GM21515 (cell line): Measurements from ENCODE around the gene TMEM205.
"Not testable (repeated sequence)": the region's sequence is repeated elsewhere in the genome, so short reads cannot be mapped to it uniquely, and the experiment has no call there.

Source experiments
- ATAC-seq: cut with Tn5 transposase; IDR thresholded peaks from one replicate; pipeline ENCODE4 v1.9.1; 2021; ENCODE audit not compliant: unreplicated experiment

The TMEM205 gene

DNA sequence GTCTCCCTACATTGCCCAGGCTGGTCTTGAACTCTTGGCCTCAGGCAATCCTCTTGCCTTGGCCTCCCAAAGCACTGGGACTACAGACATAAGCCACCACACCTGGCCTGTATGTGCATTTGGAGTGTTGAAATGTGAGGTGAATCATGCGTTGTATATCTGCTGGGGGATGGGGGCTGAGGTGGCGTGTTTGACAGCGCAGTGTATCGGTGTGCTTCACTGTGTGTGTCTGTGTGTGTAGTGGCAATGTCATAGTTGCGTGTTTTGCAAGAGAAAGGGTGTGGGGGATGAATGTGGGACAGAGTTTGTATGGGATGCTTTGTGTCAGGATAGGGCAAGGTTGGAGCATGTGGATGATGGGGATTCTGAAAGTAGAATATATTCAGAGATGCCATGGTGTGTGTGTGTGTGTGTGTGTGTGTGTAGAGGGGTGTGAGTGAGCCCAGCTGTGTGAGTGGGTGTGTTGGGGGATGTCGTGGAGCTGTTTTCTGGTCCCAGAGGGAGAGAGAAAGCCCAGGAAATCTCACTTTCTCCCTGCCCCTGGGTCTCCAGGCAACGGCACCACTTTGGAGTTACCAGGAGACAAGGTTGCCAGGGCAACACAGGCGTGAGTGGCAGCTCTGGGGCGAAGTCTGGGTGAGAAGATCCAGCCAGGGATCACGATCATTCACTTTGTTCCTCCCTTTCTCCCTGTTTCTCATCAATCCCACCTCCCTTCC, 27.3 kb upstream of the TMEM205 start:
- no peak for ATAC-seq

DNA sequence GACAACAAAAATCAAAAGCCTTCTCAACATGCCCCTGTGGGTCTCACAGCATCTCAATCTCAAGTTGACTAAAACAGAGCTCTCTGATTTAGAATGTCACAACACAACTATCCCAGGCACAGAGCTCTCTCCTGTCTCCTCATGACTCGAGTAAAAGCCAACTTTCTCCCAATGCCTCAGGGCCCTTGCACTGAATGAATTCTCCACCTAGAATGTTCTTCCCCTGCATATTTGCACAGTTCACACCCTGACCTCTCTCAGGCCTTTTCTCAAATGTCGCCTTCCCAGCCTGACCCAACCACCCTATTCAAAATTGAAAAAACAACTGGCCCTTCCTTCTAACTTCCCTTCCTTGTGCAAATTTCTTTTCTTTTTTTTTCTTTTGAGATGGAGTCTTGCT, 24.7 kb upstream of the TMEM205 start:
- no peak for ATAC-seq

DNA sequence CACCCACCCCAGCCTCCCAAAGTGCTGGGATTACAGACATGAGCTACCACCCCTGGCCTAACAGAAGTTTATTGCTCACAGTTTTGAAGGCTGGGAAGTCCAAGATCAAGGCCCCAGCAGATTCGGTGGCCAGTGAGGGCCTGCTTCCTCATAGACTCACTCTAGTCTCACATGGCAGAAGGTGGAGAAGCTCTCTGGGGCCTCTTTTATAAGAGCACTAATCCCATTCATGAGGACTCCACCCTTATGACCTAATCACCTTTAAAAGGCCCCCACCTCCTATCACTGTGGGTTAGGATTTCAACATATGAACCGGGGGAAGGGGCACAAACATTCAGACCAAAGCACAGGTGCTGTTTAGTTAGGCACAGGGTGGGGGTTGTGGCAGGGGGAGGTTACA, 21.5 kb upstream of the TMEM205 start:
- ATAC-seq, result no peak

DNA sequence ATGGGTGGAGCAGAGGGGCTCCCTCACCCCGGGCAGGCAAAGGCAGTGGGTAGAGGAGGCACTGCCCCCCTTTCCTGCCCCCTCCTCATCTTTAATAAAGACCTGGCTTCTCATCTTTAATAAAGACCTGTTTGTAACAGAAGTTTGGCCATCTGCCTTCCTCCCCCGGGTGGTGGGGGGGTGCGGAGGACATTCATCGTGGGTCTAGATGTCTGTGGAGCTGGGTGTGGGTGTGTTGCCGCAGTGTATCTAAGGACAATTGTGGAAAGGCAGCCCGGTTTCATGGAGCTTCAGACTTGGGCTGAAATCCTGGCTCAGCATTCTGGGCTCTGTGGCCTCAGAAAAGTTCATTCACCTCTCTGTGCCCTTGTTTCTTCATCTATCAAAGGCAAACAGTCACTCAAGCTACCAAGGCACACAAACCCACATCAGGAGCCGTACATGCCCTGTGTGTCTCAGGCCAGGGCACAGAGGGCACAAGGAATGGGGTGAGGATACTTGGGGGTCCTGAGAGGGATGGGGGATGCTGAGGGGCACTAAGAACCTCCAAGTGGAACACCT, 19.6 kb upstream of the TMEM205 start:
- no peak for ATAC-seq

DNA sequence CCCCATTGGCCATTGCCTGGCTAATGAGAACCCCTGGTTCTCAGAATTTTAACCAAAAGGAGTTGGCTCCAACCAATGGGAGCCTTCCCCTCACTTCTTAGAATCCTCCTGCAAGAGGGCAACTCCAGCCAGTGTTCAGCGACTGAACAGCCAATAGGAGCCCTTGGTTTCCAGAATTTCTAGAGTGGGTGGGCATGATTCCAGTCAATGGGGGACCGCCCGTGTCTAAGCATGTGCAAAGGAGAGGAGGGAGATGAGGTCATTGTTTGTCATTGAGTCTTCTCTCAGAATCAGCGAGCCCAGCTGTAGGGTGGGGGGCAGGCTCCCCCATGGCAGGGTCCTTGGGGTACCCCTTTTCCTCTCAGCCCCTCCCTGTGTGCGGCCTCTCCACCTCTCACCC, 18.9 kb upstream of the TMEM205 start:
- no peak for ATAC-seq

DNA sequence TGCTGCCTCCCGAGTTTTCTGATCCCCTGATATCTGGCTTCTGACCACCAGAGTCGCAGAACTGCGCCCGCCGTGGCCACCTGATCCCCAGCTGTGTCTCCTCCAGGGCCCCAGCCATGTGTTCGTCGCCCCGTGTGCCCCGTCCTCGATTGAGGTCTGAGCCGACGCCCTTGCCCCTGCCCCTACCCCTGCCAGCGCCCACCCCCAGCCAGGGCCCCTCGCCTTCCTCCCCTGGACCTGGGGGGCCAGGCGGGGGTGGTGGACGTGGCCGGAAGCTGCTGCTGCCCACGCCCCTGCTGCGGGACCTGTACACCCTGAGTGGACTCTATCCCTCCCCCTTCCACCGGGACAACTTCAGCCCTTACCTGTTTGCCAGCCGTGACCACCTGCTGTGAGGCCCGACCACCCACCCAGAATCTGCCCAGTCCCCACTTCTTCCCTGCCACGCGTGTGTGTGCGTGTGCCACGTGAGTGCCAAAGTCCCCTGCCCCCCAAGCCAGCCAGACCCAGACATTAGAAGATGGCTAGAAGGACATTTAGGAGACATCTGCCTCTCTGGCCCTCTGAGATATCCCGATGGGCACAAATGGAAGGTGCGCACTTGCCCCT, 18.3 kb upstream of the TMEM205 start:
- no peak for ATAC-seq

DNA sequence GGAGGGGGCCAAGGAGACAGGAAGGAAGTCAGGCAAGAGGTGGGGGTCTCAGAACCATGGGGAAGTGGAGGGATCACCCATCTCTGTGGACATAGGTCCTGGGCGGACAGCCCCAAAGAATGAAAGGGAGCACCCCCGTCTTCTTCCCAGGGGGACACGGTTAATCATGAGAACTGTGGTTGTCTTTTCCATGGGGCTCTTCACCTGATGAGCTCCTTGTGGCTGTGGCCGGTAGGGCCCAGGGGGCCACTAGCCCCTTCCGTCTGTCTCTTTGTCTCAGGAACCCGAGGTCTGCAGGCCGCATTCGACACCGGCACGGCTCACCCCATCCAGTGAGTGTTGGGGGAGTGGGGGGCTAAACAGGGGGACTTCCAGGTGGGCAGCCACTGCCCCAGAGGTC, 17.8 kb upstream of the TMEM205 start:
- no peak for ATAC-seq

DNA sequence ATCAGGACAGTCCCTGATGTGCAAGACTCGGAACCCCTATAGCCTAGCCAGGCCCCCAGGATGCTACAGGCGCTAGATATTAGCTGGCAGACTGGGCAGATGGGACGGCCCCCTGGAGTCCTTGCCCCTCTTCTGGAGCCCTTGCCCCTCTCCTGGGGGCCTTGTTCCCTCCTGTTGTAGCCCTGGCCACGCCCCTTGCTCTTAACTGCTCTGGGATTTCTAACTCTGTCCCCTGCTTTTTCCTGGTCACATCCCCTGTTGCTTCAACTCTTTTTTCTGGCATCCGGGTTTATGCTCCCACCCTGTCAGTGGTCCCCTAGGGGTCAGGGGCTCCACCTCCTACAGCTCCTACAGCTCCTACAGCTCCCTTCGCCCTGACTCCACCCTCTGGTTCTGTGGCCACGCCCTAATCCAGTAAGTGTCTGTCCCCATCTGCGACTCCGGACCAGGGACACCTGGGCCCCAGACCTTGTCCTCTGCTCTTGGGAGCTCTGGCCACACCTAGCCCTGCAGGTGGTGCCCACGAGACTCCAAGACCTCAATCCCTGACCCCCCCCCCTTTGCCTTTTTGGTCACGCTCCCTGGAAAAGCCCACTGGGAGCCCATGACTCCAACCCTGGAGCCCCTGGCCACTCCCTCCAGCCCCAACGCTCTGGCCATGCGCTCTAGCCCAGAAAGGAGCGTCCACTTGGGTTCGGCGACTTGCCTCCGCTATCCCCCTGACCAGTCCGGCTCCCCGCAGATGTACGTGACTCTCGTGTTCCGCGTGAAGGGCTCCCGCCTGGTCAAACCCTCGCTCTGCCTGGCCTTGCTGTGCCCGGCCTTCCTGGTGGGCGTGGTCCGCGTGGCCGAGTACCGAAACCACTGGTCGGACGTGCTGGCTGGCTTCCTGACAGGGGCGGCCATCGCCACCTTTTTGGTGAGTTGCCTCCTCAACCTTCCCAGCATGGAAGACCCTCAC, 16.0 kb upstream of the TMEM205 start:
- no peak for ATAC-seq

DNA sequence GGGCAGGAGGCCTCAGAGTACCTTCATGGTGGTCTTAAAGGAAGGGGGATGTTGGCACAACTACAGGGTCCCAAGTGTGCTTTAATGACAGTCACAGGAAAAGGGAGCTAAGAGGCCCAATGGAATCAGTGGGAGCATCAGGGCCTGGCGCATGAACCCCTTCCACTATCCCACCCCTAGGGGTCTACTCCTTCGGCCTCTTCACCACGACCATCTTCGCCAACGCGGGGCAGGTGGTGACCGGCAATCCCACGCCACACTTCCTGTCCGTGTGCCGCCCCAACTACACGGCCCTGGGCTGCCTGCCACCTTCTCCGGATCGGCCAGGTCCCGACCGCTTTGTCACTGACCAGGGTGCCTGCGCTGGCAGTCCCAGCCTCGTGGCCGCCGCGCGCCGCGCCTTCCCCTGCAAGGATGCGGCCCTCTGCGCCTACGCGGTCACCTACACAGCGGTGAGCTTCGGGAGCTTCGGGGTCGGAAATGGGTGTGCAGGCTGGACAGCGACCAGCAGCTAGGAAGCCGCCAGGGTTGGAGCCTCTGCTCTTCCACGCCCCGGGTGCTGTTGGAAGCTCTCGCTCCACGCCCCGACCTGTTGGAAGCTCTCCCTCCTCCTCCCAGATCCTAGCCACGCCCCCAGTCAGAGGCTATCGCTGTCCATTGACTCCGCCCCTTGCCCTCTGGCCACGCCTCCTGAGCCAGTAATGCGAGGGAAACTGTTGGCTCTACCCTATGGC, 15.1 kb upstream of the TMEM205 start:
- no peak for ATAC-seq

DNA sequence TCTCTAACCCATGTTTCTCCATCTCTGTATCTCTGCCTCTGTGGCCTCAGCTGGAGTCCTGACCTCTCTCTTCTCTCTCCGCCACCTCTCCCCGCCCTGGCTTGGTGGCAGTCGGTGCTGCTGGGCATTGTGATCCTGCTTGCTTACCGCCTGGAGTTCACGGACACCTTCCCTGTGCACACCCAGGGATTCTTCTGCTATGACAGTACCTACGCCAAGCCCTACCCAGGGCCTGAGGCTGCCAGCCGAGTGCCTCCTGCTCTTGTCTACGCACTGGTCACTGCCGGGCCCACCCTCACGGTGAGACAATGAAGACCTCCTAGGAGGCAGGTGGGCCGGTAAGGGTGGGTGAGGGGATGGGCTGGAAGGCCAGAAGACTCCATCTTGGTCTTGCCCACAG, 13.4 kb upstream of the TMEM205 start:
- ATAC-seq, result no peak

DNA sequence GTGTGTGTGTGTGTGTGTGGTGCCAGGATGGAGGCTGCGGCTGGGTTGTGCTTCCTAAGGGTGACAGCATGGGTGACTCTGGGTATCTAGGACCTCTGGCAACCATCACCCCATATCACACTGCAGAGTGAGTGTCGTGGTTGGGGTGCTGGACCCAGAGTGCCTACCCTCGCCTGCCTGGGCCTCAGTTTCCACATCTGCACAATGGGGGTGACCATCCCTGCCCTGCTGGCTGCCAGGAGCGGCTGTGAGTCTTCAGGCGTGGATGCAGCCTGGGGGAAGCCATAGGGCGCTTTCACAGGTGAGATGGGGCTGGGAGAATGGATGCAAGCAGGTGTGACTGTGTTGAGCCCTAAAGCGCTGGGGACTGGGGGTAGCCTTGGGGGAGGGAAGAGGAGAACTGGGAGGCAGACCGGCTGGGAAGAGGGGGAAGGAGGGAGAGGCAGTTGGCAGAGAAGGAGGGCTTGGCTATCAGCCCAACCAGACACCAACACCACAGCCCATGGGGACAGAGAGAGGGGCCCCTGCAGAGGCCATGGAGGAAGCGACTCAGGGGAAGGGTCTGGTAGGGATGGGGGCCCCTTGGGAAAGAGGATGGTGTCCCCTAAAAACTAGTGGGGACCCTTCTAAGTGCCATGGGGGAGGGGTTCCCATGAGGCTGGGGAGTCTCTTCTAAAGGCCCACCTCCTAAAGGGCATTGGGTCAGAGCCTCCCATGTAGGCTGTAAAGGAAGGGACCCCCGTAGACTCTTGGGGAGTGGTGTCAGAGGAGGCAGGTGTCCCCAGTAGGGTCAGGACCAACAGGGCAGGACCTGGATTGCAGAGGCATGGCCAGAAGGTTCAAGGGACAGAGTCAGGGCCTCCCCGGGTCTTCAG, 10.8 kb upstream of the TMEM205 start:
- ATAC-seq, result no peak

DNA sequence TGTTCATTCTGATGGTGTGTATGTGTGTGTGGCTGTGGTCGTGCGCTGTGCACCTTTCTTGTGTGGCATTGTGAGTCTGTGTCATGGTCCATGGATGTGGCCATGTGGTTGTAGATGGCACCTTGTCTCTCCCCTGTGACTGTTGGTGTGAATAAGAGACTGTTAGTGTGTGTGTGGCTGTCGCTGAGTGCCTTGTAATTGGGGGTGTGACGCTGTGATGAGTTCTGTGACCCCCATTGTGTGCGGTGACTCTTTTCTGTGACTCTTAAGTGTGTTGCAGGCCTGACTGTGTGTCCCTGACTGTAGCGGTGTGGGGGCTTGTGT, 10.0 kb upstream of the TMEM205 start:
- no peak for ATAC-seq

DNA sequence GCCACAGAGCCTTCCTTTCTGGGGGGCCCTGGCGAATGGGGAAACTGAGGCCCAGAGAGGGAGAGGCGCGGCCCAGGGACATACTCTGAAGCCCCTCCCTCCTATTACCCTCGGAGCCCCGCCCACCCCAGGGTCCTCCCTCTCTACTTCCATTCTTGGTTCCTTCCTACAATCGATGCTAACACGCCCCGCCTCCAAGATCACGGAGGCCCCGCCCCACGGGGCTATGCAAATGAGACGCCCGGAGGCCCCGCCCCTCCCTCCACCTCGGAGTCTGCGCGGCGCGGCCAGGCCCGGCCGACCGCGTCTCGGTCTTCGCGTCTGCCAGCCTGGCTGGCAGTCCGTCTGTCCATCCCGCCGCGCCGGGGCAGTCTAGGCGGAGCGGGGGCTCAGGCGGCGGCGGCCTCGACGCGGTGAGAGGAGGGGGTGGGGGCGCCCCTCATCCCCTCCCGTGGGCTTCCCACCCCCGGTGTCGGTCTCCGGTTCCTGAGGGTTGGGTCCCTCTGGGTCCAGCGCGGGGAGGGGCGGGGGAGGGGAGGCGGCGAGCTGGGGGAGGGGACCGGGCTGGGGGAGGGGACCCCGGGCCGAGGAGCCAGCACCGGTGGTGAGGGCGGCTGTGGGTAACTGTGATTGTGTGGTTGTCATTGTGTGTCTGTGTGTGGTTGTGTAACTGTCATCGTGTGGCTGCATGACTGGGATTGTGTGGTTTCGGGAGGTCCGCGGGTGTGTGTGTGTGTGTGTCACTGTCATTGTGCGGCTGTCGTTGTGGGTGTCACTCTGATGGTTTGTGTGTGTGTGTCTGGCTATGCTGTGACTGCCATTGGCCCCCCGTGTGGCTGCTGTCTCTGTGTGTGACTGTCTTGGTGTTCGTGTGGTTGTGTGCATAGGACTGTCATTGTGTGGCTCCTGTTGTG, 9.3 kb upstream of the TMEM205 start, which contains the start of gene PLPPR2:
PLPPR2 (plus strand) TSS at position 273 of the 914 bp plus-strand sequence. CDS start 2,242 bp downstream, outside the sequence.
- ATAC-seq, result no peak

DNA sequence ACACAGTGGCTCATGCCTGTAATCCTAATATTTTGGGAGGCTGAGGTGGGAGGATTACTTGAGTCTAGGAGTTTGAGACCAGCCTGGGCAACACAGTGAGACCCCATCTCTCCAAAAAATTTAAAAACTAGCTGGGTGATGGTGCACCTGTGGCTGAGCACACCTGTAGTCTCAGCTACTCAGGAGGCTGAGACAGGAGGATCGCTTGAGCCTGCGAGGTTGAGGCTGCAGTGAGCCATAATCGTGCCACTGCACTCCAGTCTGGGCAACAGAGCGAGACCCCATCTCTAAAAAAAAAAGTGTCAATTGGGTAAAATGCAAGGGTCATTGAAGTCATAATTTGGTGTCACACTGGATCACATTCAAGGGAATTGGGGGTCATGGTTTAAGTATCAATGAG, 8.0 kb upstream of the TMEM205 start:
- not testable (repeated sequence) for ATAC-seq

DNA sequence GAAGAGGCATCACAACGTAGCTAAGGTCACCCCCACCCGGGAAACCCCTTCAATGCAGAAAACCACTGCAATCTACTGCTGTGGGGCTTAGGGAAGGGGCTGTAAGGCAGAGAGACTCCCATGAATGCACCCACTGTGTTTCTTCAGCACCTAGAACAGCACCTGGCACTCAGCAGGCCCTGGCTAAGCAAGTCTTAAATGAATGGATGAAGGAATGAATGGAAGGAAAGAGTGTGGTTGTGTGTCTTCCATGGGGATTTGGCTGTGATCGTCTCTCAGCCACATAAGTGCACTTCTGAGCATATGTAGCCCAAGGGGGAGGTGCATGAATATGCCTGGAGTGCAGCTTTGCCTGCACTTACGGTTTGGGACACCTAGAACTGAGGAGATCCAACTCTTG, 3.1 kb upstream of the TMEM205 start:
- ATAC-seq, result no peak

DNA sequence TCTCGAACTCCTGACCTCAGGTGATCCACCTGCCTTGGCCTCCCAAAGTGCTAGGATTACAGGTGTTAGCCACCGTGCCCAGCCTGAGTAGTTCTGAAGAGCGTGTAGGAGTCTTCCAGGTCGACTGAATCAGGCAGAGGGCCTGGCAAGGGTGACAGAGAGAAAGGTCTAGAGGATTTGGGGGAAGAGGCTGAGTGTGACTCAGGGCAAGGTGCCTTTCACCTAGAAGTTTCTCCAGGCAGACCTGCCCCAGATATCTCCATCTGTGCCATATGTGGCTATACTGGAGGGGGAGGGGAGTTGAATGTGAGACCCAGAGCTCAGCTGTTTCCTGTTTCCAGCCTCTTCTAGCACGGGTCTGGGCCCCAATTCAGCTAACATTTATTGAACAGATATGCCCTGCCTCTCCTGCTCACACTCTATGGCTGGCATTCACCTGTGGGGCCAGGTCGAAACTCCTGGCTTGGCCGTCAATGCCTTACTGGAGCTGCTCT, 1.5 kb upstream of the TMEM205 start:
- no peak for ATAC-seq

DNA sequence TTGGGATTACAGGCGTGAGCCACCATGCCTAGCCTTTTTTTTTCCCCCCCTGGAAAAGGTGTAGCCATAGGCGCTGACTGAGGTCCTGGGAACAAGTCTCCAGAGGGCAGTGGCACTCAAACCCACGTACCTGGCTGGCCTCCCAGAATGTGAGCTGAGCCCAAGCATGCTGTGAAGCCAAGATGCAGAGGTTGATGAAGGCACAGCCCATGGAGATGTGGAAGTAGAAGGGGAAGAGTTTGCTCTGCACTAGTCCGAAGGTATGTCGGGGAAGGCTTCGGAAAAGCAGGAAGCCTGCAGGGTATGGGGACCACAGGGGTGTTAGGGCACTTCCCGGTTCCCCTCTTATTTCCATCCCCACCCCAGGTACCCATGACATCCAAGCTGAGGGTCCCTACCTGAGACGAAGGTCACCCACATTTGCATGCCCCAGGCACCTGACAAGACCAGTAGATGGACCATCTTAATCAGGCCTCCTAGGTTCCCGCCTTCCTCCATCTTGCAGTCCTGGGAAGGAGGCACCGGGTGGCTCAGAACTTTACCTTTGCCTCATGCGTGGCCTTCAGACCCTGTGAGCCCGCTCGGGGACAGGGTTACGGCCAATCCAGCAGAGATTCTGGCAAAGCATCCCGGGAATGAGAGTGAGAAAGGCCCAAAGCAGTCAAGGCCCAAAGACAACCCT, 805 bp downstream of the TMEM205 start:
- no peak for ATAC-seq

DNA sequence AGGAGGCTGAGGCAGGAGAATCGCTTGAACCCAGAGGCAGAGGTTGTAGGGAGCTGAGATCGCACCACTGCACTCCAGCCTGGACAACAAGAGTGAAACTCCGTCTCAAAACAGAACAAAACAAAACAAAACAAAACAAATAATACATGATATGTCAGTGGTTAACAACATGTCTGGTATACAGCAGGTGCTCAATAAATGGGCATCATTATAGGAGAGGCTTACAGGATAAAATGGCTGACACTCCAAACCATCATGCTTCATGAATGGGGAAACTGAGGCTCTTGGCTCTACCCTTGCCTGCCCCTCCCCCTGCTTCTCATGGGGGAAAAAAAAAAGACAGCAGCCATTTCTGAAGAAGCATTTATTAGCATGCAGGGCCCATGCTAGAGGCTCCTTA, 3.6 kb downstream of the TMEM205 start:
- ATAC-seq, result no peak
